SH-SY5Y (cell line): ENCODE data around the gene PCDHGB7.

Experiments
- GATA2 ChIP-seq: IDR thresholded peaks from 2 replicates; pipeline ENCODE4 v1.6.1; 2011; ENCODE audit warnings: mild to moderate bottlenecking, low read depth, low read length
- GATA3 ChIP-seq: IDR thresholded peaks from 2 replicates; pipeline ENCODE4 v1.6.1; 2011; ENCODE audit warnings: low read depth, mild to moderate bottlenecking, low read length, moderate library complexity

DNA sequence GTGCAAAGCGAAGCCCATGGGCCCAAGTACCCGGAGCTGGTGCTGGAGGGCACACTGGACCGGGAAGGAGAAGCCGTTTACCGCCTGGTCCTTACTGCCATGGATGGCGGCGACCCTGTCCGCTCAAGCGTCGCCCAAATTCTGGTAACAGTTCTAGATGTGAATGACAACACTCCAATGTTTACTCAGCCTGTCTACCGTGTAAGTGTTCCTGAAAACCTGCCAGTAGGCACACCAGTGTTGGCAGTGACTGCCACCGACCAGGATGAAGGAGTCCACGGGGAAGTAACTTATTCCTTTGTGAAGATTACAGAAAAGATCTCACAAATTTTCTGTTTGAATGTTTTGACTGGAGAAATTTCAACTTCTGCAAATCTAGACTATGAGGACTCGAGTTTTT lies 42.9 kb upstream of the PCDHGB7 start:
- TF ChIP-seq GATA2: no peak
- no peak for TF ChIP-seq GATA3
